ENCODE results near the gene USH2A.

USH2A gene

DNA sequence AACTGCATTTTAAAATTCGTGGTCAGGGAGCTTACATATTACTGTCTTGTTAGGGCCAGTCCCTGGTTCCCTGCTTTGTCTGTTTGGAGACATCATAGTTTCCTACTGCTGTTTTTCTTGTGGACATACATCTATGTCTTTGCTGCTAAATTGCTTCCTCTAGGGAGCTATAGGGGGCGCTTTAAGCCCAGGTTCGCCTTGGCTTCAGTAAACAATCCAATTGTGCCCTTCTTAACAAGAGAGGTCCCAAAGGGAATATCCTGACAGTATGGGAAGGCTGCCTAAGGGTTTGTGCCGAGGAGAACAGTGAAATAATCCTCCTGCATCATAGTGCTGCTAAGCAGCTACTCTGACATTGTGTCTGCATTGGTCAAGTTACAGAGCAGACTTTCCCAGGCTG lies 112.5 kb downstream of the USH2A start:
- no peak overlapping the region for H3K4me2 ChIP-seq (ENCODE audit: low read depth, low read length, poor library complexity, severe bottlenecking)
- H2AFZ ChIP-seq (ENCODE audit: low read length): no peak overlapping the region
- H3K36me3 ChIP-seq (ENCODE audit: insufficient read depth, low read length): no peaks in the 10 kb centered on the region
- no peak overlapping the region for H3K4me3 ChIP-seq (ENCODE audit: low read length, poor library complexity, severe bottlenecking)
- no peaks in the 10 kb centered on the region for H3F3A ChIP-seq (ENCODE audit: low read depth)
- H3K79me2 ChIP-seq (ENCODE audit: insufficient read depth, low read length): no peaks in the 10 kb centered on the region
- no peaks in the 10 kb centered on the region for H3K9me3 ChIP-seq (ENCODE audit: insufficient read depth, low read depth, low read length)
- H4K20me1 ChIP-seq (ENCODE audit: insufficient read depth, low read length, poor library complexity, severe bottlenecking): no peaks in the 10 kb centered on the region
- H3K27me3 ChIP-seq (ENCODE audit: insufficient read depth, low read length, poor library complexity, severe bottlenecking): no peaks in the 10 kb centered on the region
- H3K4me1 ChIP-seq (ENCODE audit: insufficient read depth, low read length, poor library complexity, severe bottlenecking): no peaks in the 10 kb centered on the region
- no peak overlapping the region for H3K9ac ChIP-seq (ENCODE audit: low read depth, low read length, poor library complexity, severe bottlenecking)
- peak; percentile 53 for TF ChIP-seq CTCF (conservative IDR thresholded peaks at IDR 0.05; ENCODE audit: low read length)
- no peak for TF ChIP-seq EZH2phosphoT487 (IDR thresholded peaks at IDR 0.05; ENCODE audit: borderline replicate concordance)
- no peaks in the 10 kb centered on the region for H3K9me2 ChIP-seq (replicated peaks; ENCODE audit: low read depth, low read length)

- no peaks in the 10 kb centered on the region for H4K20me1 ChIP-seq (ENCODE audit: insufficient read depth, low read length, poor library complexity, severe bottlenecking)
- H2AFZ ChIP-seq (ENCODE audit: low read length): no peak overlapping the region
- no peaks in the 10 kb centered on the region for H3K36me3 ChIP-seq (ENCODE audit: insufficient read depth, low read length)
- no peaks in the 10 kb centered on the region for H3K9me3 ChIP-seq (ENCODE audit: insufficient read depth, low read depth, low read length)
- H3K9ac ChIP-seq (ENCODE audit: low read depth, low read length, poor library complexity, severe bottlenecking): no peak overlapping the region
- no peaks in the 10 kb centered on the region for H3K27me3 ChIP-seq (ENCODE audit: insufficient read depth, low read length, poor library complexity, severe bottlenecking)
- no peaks in the 10 kb centered on the region for H3K79me2 ChIP-seq (ENCODE audit: insufficient read depth, low read length)
- no peaks in the 10 kb centered on the region for H3F3A ChIP-seq (ENCODE audit: low read depth)
- H3K4me1 ChIP-seq (ENCODE audit: insufficient read depth, low read length, poor library complexity, severe bottlenecking): no peaks in the 10 kb centered on the region
- H3K4me2 ChIP-seq (ENCODE audit: low read depth, low read length, poor library complexity, severe bottlenecking): no peak overlapping the region
- TF ChIP-seq CTCF (conservative IDR thresholded peaks at IDR 0.05; ENCODE audit: low read length): no peak
- H3K9me2 ChIP-seq (replicated peaks; ENCODE audit: low read depth, low read length): no peaks in the 10 kb centered on the region
- no peak overlapping the region for H3K4me3 ChIP-seq (ENCODE audit: low read length, poor library complexity, severe bottlenecking)
These were observed 116.4 kb downstream of the USH2A start for GRCh38 chr1:216306830-216307229.

DNA sequence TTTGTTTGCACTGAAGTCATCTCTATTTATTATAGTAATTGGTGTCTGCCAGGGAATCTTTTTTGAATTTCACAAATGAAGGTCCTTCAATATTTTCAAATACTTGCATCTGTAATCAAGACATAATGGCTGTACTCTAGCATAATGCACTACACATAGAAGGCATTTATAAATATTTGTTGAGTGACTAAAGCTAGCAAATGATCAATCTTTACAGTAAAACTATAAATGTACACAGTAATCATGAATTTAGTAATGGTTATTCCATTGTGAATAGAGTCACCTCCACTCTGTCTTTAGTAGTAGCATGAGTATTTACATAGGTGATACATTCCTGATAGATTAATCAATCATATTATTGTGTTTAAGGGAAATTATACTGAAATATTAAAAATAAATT lies 119.6 kb downstream of the USH2A start:
- Histone ChIP-seq H4K20me1 (ENCODE audit: insufficient read depth, low read length, poor library complexity, severe bottlenecking) (no peaks in the 10 kb centered on the region), H3K4me2 (ENCODE audit: low read depth, low read length, poor library complexity, severe bottlenecking) (no peak overlapping the region), H3K9me2 (replicated peaks; ENCODE audit: low read depth, low read length) (no peaks in the 10 kb centered on the region), H2AFZ (ENCODE audit: low read length) (no peak overlapping the region), H3K4me3 (ENCODE audit: low read length, poor library complexity, severe bottlenecking) (no peak overlapping the region), H3K9me3 (ENCODE audit: insufficient read depth, low read depth, low read length) (no peaks in the 10 kb centered on the region), H3K4me1 (ENCODE audit: insufficient read depth, low read length, poor library complexity, severe bottlenecking) (no peaks in the 10 kb centered on the region), H3F3A (ENCODE audit: low read depth) (no peaks in the 10 kb centered on the region), H3K27me3 (ENCODE audit: insufficient read depth, low read length, poor library complexity, severe bottlenecking) (no peaks in the 10 kb centered on the region), H3K79me2 (ENCODE audit: insufficient read depth, low read length) (no peaks in the 10 kb centered on the region), H3K36me3 (ENCODE audit: insufficient read depth, low read length) (no peaks in the 10 kb centered on the region), H3K9ac (ENCODE audit: low read depth, low read length, poor library complexity, severe bottlenecking) (no peak overlapping the region)
- TF ChIP-seq EZH2phosphoT487 (IDR thresholded peaks at IDR 0.05; ENCODE audit: borderline replicate concordance) (no peak), CTCF (conservative IDR thresholded peaks at IDR 0.05; ENCODE audit: low read length) (no peak)
